ENCODE results near the gene SCRN3.

DNA sequence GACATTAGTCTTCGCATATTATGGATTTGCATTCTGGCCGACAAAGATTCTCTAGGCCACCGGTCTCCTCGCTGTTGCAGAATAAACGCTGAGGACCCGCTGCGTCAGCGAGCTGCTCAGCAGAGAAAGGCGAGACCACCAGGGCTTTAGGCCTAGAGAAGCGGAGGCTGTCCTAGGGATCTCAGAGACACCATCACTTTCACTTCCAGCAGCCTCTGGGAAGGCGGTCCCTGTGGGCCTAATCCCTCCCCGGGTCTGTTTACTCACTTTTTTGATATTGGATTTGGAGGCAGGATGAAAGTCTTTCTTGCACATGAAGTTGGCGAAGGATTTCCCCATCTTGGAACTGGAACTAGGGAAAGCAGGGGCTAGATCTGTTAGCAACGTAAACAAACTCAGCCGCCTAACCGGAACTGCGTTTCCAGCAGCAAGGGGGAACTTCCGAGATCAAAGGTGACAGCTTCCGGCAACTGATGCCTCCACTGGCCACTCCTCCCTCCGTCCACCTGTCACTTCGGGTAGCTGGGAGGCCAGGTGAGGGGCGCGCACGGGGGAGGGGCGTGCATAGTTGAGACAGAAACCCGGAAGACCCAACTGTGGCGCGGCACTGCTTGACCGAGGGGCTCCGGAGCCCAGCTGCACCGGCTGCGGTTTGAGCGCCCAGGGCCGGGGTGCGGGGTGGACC is at the start of gene SCRN3:
- TF ChIP-seq TEAD4 (IDR thresholded peaks at IDR 0.05) = peak; percentile 53
- TF ChIP-seq YY1 (IDR thresholded peaks at IDR 0.05; ENCODE audit: low read depth) = peak; percentile 20; the same call in 1 of the 2 replicates
- TF ChIP-seq, protein P1, sequence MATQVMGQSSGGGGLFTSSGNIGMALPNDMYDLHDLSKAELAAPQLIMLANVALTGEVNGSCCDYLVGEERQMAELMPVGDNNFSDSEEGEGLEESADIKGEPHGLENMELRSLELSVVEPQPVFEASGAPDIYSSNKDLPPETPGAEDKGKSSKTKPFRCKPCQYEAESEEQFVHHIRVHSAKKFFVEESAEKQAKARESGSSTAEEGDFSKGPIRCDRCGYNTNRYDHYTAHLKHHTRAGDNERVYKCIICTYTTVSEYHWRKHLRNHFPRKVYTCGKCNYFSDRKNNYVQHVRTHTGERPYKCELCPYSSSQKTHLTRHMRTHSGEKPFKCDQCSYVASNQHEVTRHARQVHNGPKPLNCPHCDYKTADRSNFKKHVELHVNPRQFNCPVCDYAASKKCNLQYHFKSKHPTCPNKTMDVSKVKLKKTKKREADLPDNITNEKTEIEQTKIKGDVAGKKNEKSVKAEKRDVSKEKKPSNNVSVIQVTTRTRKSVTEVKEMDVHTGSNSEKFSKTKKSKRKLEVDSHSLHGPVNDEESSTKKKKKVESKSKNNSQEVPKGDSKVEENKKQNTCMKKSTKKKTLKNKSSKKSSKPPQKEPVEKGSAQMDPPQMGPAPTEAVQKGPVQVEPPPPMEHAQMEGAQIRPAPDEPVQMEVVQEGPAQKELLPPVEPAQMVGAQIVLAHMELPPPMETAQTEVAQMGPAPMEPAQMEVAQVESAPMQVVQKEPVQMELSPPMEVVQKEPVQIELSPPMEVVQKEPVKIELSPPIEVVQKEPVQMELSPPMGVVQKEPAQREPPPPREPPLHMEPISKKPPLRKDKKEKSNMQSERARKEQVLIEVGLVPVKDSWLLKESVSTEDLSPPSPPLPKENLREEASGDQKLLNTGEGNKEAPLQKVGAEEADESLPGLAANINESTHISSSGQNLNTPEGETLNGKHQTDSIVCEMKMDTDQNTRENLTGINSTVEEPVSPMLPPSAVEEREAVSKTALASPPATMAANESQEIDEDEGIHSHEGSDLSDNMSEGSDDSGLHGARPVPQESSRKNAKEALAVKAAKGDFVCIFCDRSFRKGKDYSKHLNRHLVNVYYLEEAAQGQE (IDR thresholded peaks at IDR 0.05; ENCODE audit: low read depth) = no peak
- TF ChIP-seq, protein P2, sequence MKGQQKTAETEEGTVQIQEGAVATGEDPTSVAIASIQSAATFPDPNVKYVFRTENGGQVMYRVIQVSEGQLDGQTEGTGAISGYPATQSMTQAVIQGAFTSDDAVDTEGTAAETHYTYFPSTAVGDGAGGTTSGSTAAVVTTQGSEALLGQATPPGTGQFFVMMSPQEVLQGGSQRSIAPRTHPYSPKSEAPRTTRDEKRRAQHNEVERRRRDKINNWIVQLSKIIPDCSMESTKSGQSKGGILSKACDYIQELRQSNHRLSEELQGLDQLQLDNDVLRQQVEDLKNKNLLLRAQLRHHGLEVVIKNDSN (IDR thresholded peaks at IDR 0.05) = peak; percentile 54
- TF ChIP-seq CEBPB (IDR thresholded peaks at IDR 0.05) = no peak; the same call in 1 of the 2 replicates
- TF ChIP-seq EP300 (IDR thresholded peaks at IDR 0.05; ENCODE audit: borderline replicate concordance) = 0 out of 2 replicates have a peak, but pooled peaks have one; percentile 19
- no peak for TF ChIP-seq RAD21 (IDR thresholded peaks at IDR 0.05; ENCODE audit: low read depth)
- TF ChIP-seq, protein P3, sequence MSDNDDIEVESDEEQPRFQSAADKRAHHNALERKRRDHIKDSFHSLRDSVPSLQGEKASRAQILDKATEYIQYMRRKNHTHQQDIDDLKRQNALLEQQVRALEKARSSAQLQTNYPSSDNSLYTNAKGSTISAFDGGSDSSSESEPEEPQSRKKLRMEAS (IDR thresholded peaks at IDR 0.05) = peak; percentile 73
- no peak for TF ChIP-seq FOXM1 (IDR thresholded peaks at IDR 0.05; ENCODE audit: borderline replicate concordance, low read depth)
- no peak; the same call in 1 of the 2 replicates for TF ChIP-seq CREB1 (IDR thresholded peaks at IDR 0.05; ENCODE audit: low read depth)
- TF ChIP-seq TCF12 (IDR thresholded peaks at IDR 0.05; ENCODE audit: low read depth) = peak; percentile 62; the same call in 1 of the 2 replicates
- TF ChIP-seq EGR1 (IDR thresholded peaks at IDR 0.05) = peak; percentile 23; the same call in 1 of the 2 replicates
- 0 out of 2 replicates have a peak, but pooled peaks have one; percentile 9 for TF ChIP-seq NFIC (IDR thresholded peaks at IDR 0.05)
- peak; percentile 65 for TF ChIP-seq TAF1 (IDR thresholded peaks at IDR 0.05; ENCODE audit: low read depth)
